Measurements from ENCODE around the gene ACBD3. TPM values are rescaled to one million over a fixed set of nuclear protein-coding genes. Genes with fewer than 3 reads are reported as not detected.

The ACBD3 gene
- total and polyA plus RNA-seq, 8 donors, result 40.7 to 56.9 (median 53.3) TPM

- no peak for TF ChIP-seq CTCF (IDR thresholded peaks at IDR 0.05)
- no peak for ATAC-seq
- no peak for DNase-seq
- peaks cover 4 to 9% of the 10 kb centered on the region in 2 donors for H3K4me1 ChIP-seq
- no peaks in the 10 kb centered on the region for H3K9me3 ChIP-seq
- H3K27ac ChIP-seq, result no peak overlapping the region
- intact Hi-C loops (cut with DNase I), result no loop called here
- no peaks in the 10 kb centered on the region for H3K27me3 ChIP-seq
- no peaks in the 10 kb centered on the region for H3K36me3 ChIP-seq
- H3K4me3 ChIP-seq, result no peak overlapping the region
Measured at GRCh38 chr1:226097866-226098625, 88.5 kb downstream of the ACBD3 start.

- H3K36me3 ChIP-seq, result no peaks in the 10 kb centered on the region
- ATAC-seq (no peak), DNase-seq (no peak)
- intact Hi-C loops (cut with DNase I), result no loop called here
- no peak overlapping the region for H3K27ac ChIP-seq
- H3K9me3 ChIP-seq, result no peaks in the 10 kb centered on the region
- no peak for TF ChIP-seq CTCF (IDR thresholded peaks at IDR 0.05)
- H3K4me1 ChIP-seq, result peaks cover under 1 to 3% of the 10 kb centered on the region in 2 donors
- H3K27me3 ChIP-seq, result no peaks in the 10 kb centered on the region
- no peak overlapping the region for H3K4me3 ChIP-seq
Measured at GRCh38 chr1:226095286-226095685, 91.3 kb downstream of the ACBD3 start.

Other genes starting within 250 kb of the ACBD3 start
- gene LEFTY2, start 245.5 kb downstream of the ACBD3 start, total RNA-seq, result under 1 TPM in 1 of 2 donors, not detected in 1; 0.17 TPM
- gene LEFTY2, start 245.5 kb downstream of the ACBD3 start, polyA plus RNA-seq (ENCODE audit: insufficient read length in 6 of 6), result 1 to 10 TPM; 1.1 to 2.4 (median 1.6) TPM
- 10 to 100 TPM; 15.8 to 17.1 TPM for gene SDE2, start 187.4 kb downstream of the ACBD3 start, total RNA-seq
- 10 to 100 TPM; 19.3 to 22.6 (median 21.8) TPM for gene SDE2, start 187.4 kb downstream of the ACBD3 start, polyA plus RNA-seq (ENCODE audit: insufficient read length in 6 of 6)
- gene H3-3A, start 124.0 kb downstream of the ACBD3 start, total RNA-seq, result 100 to 1,000 TPM; 444 to 608 TPM
- gene H3-3A, start 124.0 kb downstream of the ACBD3 start, polyA plus RNA-seq (ENCODE audit: insufficient read length in 6 of 6), result 1,000 to 10,000 TPM; 1,080 to 1,270 (median 1,202) TPM
- gene MIXL1, start 36.9 kb upstream of the ACBD3 start, total RNA-seq, result under 1 TPM in 1 of 2 donors, not detected in 1; 0.35 TPM
- 1 to 10 TPM in 3 of 6 donors, under 1 TPM in 3; 0.58 to 2.3 (median 0.95) TPM for gene MIXL1, start 36.9 kb upstream of the ACBD3 start, polyA plus RNA-seq (ENCODE audit: insufficient read length in 6 of 6)
- gene LIN9, start 122.4 kb upstream of the ACBD3 start, total RNA-seq, result 1 to 10 TPM; 3.7 to 3.8 TPM
- gene LIN9, start 122.4 kb upstream of the ACBD3 start, polyA plus RNA-seq (ENCODE audit: insufficient read length in 6 of 6), result 10 to 100 TPM in 5 of 6 donors, 1 to 10 TPM in 1; 9.6 to 14.7 (median 12.9) TPM
- gene PARP1, start 221.4 kb upstream of the ACBD3 start, total RNA-seq, result 10 to 100 TPM; 78.7 to 97.3 TPM
- gene PARP1, start 221.4 kb upstream of the ACBD3 start, polyA plus RNA-seq (ENCODE audit: insufficient read length in 6 of 6), result 100 to 1,000 TPM; 123 to 153 (median 129) TPM